HG03103 (cell line): ENCODE results near the gene MAMDC2.
"Not testable (repeated sequence)": the region's sequence is repeated elsewhere in the genome, so short reads cannot be mapped to it uniquely, and the experiment has no call there.

Experiments
- ATAC-seq: cut with Tn5 transposase; IDR thresholded peaks from one replicate; pipeline ENCODE4 v1.9.1; 2021; ENCODE audit warnings: low read depth; ENCODE audit not compliant: unreplicated experiment

MAMDC2 gene

DNA sequence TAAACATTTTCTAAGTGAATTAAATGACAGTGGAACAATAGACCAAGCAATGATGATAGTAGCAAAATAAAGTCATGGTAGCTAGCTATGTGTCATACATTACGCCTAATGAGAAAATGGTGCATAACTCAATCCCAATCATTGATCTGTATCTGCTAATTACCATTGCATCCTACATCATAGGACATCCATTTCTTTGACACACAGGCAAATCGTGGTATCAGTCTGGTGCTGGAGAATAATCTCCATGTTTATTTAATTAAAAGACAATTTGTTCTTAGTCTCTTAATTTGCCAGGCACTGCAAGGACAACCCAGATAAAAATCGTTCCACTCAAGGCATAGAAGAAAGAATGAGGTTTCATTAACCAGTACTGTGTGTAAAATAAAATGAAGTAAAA, 125.6 kb downstream of the MAMDC2 start:
- ATAC-seq: no peak

DNA sequence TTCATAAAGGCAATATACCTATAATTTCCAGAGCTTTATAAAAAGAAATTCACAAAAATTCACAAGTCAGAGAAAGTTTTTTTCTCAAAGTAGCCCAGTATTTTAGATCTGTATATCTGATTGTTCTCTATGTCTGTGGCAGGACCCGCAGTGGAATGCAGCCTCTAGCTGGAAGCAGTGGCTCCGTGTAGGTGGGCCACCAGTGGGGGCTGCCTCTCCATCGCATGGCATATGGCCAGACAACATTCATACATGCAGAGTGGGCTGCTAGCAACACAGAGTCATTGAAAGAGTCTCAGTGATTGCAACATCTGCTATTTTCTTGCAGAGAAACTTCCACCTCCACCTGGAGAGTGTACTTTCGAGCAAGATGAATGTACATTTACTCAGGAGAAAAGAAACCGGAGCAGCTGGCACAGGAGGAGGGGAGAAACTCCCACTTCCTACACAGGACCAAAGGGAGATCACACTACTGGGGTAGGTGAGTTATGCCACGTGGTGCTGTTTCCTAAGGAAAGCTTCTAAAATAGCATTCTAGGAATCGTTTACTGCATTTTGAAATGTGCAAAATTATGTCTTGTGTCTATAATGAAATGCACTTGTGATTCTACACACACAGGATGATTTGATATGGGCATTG, 126.6 kb downstream of the MAMDC2 start:
- ATAC-seq: no peak

DNA sequence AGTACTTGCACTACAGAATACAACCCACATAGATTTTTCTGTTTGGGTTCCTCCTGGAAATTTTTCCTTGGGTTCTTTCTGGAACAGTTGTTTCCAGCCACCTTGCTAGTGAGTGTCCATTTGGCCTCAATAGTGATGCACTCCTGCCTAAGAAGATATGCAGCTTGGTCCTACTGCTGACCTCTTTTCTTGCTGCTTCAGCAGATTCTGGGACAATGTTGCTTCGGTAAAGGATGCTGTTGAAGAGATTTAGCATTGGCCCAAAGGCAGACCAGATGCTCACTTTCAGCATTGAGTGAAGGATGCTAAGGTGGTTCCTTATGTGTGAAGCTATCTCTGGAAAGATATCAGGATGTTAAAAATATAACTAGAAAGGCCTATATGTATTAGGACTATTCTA, 128.9 kb downstream of the MAMDC2 start:
- no peak for ATAC-seq

DNA sequence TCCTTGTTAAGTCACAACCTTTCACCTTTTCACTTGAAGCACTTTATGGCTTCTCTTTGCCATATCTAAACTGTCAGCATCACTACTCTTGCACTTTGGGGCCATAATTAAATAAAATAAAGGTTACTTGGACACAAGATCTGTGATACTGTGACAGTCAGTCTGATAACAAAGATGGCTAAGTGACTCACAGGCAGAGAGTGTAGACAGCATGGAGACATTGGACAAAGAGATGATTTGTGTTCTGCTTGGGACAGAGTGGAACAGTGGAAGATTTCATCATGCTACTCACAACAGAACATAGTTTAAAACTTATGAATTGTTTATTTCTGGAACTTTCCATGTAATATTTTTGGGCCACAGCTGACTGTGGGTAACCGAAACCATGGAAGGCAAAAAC, 133.5 kb downstream of the MAMDC2 start:
- ATAC-seq: no peak

DNA sequence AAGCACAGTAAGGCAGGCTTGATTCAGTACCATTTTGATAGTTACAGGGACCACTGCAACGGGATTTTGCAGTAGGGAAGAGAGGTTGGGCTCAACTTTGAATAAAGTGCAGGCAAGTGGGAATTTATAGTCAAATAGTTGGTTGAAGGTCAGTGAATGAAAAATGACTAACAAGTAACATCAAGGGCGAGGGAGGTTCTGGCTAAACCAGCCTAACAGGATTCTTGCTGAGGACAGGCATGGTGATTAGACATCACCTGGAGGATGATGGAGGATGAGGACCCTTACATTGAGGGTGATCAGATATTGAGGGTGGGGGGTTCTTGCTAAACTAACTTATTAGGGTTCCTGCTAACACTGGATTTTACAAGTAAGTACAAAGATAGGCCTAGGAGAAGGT, 149.1 kb downstream of the MAMDC2 start:
- no peak for ATAC-seq

DNA sequence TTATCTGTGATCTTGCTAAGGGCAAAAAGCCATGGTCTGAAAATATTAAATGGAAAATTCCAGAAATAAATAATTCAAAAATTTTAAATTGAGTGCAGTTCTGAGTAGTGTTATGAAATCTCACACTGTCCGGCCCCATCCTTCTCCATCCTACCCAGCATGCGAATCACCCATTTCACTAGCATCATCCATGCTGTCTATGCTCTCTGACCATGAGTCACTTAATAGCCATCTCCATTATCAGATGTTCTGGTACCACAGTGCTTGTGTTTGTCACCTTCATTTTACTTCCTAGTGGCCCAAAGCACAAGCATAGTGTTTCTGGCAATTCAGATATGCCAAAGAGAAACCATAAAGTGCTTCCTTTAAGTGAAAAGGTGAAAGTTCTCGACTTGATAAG, 151.8 kb downstream of the MAMDC2 start:
- ATAC-seq: no peak

DNA sequence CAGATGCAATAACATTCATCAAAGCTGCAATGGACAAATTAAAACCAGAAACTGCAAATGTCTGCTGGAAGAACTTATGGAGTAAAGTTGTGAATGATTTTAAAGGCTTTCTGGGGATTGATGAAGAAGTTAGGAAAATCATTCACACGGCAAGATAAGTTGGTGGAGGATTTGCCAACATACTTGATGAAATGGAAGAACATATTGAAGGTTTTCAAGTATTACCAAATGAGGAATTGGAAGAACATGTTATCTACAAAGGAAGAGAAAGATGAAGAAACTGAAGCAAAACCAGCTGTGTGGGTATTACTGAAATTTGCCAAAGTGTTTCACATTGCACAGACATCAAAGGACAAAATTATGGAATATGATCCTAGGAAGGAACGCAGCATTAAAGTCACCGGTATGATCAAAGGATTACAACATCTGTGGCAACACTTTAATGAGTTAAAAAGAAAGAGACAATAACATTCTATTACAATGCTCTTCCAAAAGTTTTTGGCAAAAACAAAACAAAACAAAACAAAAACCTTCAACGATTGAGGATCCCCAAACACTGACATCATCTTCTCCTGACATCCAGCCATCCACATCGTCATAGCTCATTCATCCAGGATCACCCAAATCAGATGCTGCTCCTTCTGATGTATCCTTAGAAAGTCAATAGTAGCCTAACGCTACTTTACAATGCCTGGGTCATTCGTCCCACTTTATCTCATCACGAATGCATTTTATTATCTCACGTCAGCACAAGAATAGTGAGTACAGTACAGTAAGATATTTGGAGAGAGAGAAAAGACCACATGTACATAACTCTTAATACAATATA, 153.8 kb downstream of the MAMDC2 start:
- no peak for ATAC-seq

DNA sequence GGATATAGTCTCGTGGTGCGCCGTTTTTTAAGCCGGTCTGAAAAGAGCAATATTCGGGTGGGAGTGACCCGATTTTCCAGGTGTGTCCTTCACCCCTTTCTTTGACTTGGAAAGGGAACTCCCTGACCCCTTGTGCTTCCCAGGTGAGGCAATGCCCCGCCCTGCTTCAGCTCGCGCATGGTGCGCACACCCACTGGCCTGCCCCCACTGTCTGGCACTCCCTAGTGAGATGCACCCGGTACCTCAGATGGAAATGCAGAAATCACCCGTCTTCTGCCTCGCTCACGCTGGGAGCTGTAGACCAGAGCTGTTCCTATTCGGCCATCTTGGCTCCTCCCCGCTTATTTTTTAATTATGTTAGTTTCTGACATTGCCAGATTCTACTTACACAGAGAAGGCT, 161.1 kb downstream of the MAMDC2 start:
- not testable (repeated sequence) for ATAC-seq

DNA sequence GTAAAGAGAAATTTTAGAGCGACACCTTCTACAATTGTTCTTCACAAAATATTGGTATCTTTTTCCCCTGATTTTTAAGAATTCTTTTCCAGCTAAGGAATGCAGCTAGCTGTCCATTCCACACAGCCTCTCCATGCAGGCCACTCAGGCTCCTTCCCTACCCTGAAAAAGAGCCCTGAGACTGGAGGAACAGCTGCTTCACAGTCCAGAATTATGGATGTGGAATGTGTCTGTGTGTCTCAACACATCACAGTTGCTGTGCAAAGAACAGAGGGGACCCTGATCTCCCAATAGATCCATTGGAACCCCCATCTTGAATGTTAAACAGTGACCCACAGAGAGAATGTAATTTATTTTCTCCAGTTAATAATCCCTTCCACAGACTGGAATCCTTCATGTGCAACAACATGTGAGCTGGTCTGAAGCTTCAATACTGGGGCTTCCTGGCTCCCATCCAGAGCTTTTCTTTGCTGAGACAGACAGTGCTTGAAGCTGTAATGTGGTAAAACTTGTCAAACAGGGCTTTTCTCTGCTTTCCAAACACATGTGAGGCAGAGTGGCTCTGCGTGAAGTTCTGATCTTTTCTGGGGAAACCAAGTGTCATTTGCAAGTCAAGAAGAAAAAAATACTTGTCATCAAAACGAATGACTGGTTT, 161.8 kb downstream of the MAMDC2 start:
- ATAC-seq: no peak

DNA sequence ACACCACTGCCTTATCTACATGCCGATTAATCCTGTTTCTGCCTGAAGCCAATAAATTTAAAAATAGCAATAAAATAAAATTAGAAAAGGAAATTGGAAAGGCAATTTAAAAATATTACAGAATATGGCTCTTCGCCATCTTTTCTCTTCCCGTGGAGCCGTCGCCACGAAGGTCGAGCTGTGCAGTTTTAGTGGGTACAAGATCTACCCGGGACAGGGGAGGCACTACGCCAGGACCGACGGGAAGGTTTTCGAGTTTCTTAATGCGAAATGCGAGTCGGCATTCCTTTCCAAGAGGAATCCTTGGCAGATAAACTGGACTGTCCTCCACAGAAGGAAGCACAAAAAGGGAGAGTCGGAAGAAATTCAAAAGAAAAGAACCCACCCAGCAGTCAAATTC, 173.4 kb downstream of the MAMDC2 start:
- no peak for ATAC-seq

DNA sequence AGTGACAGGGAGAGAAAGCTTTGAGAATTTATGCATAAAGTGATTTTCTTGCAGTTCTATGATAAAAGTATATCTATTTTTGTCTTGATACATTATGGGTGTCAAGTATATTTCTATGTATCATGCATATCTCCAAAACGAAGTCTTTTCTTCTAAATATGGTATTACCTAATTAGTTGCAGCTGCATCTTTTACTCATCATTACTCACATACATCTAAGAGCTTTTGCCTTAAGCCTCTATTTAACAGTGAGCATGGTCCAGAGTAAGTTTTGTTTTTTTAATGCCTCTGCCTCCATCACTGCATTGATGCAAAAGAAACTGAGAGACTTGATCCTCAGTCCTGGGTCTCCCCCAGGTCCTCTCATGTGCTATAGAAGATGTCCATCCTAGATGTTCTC, 175.1 kb downstream of the MAMDC2 start:
- no peak for ATAC-seq

DNA sequence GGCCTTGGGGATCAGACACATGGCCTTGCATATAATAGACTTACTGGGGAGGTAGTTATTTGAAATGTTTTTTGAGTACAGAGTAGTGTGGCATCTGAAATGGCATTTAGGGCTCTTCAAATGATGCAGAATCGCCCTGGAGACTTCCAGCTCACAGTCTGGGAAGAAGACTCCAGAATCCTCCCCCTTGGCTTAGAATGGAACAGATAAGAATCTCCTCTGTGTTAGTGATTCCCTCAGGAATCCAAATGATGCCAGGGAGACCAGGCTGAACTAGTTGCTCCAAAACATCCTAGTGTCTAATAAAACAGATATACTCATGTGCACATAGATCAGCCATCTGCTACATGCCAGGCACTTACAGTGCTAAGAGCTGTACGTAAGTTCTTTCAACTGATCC, 176.6 kb downstream of the MAMDC2 start:
- no peak for ATAC-seq

DNA sequence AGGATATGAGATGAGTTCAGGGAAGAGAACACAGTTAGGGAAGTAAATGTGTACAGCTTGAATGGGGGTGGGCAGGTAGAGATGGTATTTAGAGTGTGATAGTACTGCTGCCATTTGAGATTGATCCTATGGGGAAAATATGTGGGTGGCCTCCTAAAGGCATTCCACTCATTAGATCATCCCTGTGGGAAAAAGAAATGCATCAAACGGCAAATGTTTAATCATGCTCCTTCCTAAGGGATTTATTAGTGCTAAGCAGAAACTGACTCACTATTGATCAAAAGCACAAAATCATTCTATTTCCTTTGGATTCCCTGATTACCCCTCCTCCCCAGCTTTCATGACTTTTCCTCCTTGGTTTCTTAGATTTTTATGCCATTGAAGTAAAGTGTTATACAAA, 178.7 kb downstream of the MAMDC2 start:
- no peak for ATAC-seq

DNA sequence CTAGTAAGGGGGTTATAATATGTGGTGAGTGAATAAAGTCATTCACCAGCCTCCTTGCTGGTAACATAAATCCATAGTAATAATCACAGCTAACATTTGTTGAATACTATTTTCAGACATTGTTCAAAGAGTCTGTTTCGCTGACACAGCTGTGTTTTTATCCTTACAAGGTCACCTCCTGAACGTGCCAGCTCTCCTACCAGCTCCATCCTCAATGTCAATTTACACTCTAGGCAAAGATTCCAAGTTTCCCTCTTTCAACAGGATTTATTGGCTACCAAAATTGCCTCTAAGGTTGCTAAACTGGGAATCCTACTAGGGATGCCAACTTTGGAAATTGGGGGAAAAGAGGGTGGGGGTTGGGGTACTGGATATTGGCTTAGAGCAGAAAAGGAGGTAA, 184.5 kb downstream of the MAMDC2 start:
- ATAC-seq: no peak

DNA sequence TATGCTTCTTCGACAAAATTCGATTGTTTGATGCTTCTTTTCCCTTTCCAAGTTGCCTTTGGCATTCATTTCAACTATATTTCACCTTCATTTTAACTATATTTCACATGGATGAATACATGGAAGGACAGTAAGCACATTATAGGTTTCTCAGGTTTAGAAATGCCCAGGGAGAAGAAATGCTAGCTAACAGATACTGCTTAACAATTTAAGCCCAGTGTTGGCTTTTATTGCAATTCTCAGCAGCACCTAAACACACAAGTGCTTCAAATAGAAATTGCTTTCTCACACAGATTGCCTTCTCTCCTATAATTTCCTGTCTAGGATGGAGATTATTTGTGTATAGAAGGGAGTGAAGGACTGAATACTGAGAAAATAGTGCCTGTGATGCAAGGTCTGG, 185.0 kb downstream of the MAMDC2 start:
- ATAC-seq: no peak

DNA sequence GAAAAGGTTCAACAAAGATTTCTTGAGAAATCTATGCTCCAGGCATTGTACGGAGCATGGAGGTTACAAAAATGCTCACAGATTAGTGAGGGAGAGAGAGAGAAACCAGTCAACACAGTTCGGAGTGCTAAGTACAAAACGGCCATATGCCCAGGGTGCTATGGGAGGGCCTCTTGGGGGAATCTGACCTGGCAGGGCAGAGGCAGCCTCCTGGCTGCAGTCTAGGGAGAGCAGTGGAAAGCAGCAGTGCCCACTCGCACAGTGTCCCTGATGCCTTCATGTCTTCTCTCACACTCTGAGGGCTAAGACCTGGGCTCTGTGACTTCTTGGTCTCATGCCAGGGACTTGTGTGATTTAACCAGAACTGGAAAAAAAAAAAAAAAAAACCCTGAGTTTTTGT, 185.4 kb downstream of the MAMDC2 start:
- ATAC-seq: no peak

DNA sequence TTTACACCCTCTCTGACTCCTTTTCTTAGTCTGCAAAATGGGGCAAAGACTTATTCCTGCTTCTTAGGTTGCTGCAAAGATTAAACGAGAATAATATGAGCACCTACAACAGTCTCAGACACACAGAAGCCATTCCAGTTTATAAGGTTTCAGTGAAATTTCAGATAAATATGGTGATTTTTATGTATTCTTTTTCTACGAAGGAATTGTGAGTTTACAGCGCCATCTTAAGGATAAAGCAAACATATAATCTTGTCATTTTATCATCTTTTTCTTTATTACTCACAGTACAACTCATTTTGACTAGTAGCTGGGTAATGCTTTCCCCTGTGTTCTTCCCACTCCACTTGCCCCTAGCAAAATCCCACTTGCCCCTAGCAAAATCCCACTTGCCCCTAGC, 185.9 kb downstream of the MAMDC2 start:
- no peak for ATAC-seq

DNA sequence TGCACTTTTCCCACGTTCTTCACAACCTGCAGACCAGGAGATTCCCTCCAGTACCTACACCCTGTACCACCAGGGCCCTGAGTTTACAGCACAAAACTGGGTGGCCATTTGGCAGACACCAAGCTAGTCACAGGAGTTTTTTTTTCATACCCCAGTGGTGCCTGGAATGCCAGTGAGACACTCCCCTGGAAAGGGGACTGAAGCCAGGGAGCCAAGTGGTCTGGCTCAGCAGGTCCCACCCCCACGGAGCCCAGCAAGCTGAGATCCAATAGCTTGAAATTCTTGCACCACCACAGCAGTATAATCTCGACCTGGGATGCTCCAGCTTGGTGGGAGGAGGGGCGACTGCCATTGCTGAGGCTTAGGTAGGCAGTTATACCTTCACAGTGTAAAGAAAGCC, 188.8 kb downstream of the MAMDC2 start:
- ATAC-seq: no peak

DNA sequence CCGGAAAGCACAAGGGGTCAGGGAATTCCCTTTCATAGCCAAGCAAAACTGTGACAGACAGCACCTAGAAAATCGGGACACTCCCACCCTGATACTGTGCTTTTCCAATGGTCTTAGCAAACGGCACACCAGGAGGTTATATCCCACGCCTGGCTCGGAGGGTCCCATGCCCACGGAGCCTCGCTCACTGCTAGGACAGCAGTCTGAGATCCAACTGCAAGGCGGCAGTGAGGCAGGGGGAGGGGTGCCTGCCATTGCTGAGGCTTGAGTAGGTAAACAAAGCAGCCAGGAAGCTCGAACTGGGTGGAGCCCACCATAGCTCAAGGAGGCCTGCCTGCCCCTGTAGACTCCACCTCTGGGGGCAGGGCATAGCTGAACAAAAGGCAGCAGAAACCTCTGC, 190.6 kb downstream of the MAMDC2 start:
- not testable (repeated sequence) for ATAC-seq

DNA sequence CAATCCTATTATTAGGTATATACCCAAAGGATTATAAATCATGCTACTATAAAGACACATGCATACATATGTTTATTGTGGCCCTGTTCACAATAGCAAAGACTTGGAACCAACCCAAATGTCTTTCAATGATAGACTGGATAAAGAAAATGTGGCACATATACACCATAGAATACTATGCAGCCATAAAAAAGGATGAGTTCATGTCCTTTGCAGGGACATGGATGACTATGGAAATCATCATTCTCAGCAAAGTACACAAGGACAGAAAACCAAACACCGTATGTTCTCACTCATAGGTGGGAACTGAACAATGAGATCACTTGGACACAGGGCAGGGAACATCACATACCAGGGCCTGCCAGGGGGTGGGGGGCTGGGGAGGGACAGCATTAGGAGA, 202.3 kb downstream of the MAMDC2 start:
- ATAC-seq: not testable (repeated sequence)

DNA sequence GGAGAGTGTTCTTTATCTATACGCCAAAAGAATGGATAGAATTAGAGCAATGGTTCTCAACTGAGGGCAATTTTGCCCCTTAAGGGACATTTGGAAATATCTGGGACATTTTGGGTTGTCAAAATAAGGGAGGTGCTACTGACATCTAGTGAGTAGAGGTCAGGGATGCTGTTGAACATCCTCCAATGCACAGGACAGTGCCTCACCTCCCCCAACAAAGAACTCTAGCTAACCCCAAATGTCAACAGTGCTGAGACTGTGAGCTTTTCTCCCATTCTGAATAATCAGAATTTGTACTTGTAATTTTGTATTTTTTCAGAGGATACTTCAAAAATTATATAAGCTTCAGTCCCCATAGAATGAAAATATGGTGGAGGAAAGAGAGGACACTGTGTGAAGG, 206.6 kb downstream of the MAMDC2 start:
- ATAC-seq: no peak

DNA sequence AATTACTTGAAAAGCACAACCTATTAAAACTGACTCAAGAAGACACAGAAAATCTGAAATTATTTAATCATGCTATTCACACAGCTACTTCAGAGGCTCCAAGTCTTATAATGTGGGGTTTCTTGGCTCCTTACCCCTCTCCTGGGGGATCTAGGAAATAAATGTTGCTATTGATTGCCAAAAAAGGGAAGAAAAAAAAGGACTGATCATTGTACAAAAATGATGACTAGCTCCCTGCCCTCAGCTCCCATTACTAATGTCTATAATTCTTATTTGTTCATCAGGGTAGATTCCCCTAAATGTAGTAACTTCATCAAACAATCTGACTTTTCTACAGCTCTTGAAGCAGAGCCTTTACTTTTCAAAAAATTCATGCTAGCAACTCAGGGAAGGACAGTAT, 211.8 kb downstream of the MAMDC2 start:
- ATAC-seq: no peak
